Panc1 (cell line): ENCODE data around the gene PITX2.

Experiments
- POLR2AphosphoS5 ChIP-seq: IDR thresholded peaks from 2 replicates; pipeline ENCODE4 v1.6.1; 2012; ENCODE audit warnings: mild to moderate bottlenecking, low read depth, low read length, moderate library complexity
- TF ChIP-seq, protein P1 (sequence below): fragments of 450-650 bp; IDR thresholded peaks from 2 replicates; pipeline ENCODE4 v1.5.1; 2017; ENCODE audit warnings: mild to moderate bottlenecking
- TF ChIP-seq, protein P2 (sequence below), 2 experiments: IDR thresholded peaks; 2 replicates each; pipeline ENCODE4 v1.6.1; 2011 to 2012; ENCODE audit warnings: low read depth in 2 of 2, control low read depth in 1 of 2, low read length in 1 of 2, mild to moderate bottlenecking in 1 of 2, moderate library complexity in 1 of 2; ENCODE audit not compliant: insufficient read depth in 1 of 2

DNA sequence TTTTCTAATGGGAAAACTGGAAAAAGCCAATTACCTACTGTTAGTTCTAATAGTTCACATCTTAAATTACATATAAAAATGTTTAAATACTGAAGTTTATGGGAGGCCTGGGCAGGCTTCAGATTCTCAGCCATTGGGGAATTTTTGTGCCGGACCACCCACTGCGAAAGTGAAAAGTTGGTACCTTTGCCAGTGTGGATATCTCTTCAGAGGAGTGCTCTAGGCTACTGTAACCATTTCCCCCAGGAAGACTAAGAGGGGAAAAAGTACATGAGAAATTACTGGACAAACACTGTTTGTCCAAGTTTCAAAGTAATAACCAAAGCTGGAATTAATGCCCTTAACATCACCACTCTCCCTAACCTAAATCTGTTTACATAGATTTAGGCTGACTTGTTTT is 20.8 kb downstream of the PITX2 start:
- TF ChIP-seq, protein P1, sequence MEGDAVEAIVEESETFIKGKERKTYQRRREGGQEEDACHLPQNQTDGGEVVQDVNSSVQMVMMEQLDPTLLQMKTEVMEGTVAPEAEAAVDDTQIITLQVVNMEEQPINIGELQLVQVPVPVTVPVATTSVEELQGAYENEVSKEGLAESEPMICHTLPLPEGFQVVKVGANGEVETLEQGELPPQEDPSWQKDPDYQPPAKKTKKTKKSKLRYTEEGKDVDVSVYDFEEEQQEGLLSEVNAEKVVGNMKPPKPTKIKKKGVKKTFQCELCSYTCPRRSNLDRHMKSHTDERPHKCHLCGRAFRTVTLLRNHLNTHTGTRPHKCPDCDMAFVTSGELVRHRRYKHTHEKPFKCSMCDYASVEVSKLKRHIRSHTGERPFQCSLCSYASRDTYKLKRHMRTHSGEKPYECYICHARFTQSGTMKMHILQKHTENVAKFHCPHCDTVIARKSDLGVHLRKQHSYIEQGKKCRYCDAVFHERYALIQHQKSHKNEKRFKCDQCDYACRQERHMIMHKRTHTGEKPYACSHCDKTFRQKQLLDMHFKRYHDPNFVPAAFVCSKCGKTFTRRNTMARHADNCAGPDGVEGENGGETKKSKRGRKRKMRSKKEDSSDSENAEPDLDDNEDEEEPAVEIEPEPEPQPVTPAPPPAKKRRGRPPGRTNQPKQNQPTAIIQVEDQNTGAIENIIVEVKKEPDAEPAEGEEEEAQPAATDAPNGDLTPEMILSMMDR = no peak
- TF ChIP-seq POLR2AphosphoS5 = no peak
- TF ChIP-seq, protein P2, sequence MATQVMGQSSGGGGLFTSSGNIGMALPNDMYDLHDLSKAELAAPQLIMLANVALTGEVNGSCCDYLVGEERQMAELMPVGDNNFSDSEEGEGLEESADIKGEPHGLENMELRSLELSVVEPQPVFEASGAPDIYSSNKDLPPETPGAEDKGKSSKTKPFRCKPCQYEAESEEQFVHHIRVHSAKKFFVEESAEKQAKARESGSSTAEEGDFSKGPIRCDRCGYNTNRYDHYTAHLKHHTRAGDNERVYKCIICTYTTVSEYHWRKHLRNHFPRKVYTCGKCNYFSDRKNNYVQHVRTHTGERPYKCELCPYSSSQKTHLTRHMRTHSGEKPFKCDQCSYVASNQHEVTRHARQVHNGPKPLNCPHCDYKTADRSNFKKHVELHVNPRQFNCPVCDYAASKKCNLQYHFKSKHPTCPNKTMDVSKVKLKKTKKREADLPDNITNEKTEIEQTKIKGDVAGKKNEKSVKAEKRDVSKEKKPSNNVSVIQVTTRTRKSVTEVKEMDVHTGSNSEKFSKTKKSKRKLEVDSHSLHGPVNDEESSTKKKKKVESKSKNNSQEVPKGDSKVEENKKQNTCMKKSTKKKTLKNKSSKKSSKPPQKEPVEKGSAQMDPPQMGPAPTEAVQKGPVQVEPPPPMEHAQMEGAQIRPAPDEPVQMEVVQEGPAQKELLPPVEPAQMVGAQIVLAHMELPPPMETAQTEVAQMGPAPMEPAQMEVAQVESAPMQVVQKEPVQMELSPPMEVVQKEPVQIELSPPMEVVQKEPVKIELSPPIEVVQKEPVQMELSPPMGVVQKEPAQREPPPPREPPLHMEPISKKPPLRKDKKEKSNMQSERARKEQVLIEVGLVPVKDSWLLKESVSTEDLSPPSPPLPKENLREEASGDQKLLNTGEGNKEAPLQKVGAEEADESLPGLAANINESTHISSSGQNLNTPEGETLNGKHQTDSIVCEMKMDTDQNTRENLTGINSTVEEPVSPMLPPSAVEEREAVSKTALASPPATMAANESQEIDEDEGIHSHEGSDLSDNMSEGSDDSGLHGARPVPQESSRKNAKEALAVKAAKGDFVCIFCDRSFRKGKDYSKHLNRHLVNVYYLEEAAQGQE (IDR thresholded peaks at IDR 0.05; ENCODE audit: insufficient read depth in 1 of 2, low read depth in 2 of 2, low read length in 1 of 2) = no peak
